ENCODE results near the gene GUK1.

Gene GUK1

DNA sequence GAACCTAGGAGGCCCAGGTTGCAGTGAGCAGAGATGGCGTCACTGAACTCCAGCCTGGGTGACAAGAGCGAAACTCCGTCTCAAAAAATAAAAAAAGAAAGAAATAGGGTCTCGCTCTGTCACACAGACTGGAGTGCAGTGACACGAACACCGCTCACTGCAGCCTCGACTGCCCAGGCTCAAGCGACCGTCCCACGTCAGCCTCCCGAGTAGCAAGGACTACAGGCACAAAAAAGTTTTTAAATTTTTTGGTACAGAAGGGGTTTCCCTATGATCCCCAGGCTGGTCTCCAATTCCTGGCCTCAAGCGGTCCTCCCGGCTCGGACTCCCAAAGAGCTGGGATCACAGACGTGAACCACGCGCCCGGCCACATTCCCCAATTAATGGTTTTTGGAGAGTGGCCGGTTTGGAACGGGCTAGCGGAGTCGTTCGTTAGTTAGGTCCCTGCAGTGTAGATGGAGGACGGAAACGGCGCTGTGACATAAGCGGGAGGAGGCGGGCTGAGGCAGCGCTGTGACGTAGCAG is 611 bp upstream of the GUK1 start:
- DNase-seq = no peak

DNA sequence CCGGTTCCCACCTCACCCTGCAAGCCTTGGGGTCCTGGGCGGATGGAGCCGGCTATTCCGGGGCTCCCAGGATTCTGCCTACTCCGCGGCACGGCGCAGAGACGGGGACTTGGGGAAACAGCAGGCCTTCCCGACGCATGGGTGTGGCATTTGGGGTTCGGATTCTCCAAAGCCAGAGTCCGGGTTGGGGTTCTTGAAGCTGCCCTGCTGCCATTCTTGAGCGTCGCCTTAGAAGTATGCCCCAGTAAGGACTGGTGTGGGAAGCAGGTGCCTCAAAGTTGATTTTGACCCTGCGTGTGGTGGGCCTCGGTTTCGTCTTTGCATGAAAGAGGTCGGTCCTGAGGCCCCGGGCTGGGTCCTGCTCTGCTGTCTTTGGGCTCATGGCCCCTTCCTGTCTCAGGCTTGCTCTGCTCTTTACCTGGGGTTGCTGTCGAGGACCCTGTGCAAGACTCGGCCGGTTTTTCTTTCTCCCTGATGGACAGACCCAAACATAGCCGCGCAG is 696 bp downstream of the GUK1 start:
- DNase-seq = no peak

DNA sequence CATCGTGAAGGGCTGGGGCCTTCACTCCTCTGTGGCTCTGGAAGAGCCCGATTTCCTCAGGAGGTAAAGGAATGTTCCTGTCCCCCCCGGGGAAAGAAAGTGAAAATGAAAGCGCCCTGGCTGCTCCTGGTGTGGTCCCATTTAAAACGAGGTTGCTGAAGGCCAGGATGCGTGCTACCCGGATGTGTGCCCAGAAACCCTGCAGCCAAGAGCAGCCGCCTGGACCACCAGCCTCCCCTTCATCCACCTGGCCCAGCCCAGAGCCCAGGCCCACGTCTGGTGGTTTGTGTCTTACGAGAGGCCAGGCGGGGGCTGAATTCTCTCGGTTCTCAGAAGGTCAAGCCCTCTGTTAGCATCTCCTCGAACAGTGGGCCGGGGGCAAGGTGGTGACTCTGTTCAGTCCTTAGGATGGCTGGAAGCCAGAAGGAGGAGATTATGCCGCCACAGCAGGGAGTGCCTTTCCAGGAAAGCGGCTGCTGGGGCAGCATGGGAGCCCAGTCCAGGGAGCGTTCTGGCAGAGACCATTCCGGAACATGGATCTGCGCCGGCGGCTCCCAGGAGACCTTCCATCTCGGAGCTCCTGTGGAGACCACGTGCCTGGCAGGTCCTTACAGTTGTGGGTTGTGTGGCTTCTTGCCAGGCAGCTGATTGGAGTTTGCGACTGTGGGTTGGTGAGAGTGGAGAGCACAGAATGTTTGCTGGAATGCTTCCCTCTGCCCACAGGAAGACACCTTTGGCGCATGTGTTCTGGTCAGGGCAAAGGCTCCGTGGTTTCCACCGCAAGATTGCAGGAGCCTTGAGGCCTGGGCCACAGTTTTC is 1.4 kb downstream of the GUK1 start:
- peak; percentile 67 for DNase-seq

DNA sequence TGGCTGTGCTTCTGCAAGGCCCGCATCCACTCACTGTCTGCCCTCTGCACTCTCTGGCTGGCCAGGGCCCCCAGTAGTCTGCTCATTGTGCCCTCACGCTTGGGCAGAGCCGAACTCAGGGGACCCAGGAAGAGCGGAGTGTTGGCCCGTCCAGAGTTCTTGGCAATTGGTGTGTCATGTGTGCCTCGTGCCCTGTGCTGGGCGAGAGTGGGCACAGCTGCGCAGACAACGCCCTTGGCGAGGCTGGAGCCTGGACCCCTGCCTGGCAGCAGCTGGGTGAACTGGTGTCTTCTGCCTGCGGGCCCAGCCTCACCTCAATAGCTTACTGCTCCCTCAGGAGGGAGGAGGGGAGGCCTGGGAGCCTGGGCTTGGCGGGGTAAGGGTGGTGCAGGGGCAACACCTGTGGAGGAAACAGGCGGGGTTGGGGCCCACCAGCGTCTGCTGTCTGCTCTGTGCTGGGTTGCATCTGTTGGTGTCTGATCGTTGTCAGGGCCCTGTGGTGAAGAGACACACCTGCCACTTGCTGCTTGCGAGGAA is 2.1 kb downstream of the GUK1 start:
- no peak for DNase-seq

DNA sequence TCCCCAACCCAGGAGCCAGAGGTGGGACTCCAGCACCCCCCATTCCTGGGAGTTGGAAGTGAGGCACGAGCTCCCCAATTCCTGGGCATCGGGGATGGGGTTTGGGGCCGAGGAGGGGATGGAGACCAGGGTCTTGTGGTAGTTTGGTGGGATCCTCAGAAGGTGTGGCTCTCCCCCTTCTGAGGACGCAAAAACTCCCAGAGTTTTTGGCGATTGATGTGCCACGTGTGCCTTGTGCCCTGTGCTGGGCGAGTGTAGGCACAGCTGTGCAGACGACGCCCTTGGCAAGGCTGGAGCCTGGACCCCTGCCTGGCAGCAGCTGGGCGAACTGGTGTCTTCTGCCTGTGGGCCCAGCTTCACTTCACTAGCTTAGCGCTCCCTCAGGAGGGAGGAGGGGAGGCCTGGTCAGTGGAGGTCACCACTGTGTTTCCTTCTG is 2.6 kb downstream of the GUK1 start:
- no peak for DNase-seq

DNA sequence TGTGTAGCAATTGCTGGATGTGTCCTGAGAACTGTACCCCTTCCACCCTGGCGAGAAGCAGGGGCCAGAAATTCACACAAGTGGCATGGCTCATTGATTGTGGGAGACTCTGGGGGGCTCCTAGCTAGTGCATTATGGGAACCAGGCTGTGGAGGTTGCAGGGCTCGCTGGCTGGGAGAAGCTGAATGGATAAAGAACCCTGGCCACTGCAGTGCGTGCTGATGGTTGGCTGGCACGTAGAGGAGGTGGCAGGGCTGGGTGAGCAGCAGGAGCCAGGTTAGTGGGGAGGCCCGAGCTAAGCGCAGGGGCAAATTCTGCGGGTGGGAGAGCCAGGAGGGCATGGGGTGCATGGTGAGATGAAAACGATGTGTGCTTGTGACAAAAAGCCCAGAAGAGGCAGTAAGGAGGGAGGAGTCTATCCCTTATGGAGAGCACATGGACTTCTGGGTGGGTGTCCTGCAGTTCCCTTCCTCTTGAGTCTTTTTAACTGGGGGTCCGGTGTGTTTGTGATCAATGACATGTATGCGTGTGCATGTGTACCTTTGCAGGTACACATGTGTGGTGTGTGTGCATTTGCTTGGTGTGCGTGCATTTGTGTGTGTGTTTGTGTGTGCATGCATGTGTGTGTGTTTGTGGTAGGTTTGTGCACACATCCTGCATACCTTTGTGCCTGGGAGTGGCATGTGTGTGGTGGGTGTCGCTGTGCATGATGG is 3.6 kb downstream of the GUK1 start:
- no peak for DNase-seq

DNA sequence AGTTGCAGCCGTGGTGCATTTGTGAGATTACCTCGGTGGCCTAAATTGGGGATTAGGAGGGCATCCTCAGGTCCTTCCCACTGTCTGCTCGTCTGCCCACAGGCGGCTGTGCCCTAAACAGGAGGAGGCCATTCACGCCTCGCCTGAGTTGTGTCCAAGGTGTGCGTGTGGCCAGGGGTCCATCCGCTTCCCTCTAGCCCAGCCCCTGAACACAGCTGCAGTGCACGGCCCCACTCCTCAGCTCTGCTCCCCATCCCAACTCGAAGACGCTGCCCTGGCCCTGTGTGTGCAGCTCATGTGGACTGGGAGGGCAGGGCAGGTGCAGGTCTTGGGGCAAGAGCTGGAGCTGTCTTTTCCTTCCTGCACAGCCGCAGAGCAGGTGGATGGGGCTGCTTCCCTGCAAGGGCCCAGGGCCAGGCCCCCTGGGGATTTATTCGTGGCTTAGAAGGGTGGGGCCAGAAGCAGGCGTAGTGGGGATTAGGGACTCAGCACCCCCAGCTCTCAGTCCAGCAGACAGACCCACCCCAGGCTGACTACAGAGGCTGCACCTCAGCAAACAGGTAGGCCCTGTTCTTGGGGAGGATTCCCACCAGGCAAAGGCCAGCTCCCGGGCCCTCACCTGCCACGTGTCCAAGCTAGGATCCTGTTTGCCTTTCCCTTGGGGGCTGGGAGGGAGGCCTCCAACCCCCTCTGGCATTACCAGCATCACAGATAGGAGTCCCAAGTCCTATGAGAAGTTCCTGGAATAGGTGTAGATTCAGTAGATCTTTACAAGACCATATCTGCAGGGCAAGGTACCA is 4.3 kb downstream of the GUK1 start:
- no peak for DNase-seq

DNA sequence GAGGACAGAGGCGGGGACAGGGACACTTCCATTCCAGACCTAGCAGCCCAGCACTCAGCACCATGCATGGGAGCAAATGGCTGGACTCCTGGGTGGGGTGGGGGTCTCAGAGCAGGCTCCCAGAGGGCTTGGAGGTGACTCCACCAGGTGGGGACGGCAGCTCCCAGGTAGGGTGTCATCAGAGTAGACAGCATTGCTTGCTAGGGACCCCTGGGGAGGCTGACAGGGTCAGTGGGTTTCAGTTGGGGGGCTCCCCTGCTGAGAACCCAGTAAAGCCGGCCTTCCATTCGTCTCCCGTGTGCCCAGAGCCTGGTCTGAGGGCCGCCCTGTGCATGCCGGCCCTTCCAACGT is 4.9 kb downstream of the GUK1 start:
- DNase-seq = no peak

DNA sequence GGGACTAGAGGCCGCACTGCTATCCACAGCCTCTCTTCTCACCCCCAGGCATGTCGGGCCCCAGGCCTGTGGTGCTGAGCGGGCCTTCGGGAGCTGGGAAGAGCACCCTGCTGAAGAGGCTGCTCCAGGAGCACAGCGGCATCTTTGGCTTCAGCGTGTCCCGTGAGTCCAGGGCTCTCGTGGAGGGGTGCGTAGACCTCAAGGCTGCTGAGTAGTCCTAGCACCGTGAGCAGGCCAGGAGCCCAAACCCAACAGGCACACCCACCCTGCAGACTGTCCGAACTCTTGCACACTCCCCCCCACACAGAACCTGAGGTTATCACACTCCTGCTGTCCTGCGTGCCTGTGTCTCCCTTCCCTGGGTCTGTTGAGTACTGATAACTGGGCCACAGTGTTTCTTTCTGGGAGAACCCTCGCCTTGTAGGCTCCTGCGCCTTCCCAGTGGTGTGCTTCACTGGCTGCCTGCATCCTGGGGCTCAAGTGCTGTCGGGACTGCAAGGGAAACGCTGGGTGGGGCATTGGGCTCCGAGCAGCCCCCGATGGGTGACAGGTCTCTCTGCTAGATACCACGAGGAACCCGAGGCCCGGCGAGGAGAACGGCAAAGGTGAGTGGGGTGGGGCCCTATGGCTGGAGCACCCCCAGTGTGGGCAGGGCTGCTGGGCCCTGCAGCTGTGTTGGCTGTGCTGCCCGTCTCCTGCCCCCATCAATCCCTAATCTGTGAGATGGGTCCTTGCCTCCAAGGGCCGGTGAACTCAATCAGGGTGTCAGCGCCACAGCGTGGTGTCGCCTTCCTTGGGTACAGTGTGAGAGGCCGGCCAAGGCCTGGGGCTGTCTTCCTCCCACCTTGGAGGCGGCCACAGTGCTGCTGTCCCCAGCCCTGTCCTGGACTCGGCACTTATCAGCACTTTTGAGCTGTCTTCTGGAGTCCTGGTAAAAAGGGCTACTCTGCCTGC is 5.7 kb downstream of the GUK1 start:
- DNase-seq = no peak

DNA sequence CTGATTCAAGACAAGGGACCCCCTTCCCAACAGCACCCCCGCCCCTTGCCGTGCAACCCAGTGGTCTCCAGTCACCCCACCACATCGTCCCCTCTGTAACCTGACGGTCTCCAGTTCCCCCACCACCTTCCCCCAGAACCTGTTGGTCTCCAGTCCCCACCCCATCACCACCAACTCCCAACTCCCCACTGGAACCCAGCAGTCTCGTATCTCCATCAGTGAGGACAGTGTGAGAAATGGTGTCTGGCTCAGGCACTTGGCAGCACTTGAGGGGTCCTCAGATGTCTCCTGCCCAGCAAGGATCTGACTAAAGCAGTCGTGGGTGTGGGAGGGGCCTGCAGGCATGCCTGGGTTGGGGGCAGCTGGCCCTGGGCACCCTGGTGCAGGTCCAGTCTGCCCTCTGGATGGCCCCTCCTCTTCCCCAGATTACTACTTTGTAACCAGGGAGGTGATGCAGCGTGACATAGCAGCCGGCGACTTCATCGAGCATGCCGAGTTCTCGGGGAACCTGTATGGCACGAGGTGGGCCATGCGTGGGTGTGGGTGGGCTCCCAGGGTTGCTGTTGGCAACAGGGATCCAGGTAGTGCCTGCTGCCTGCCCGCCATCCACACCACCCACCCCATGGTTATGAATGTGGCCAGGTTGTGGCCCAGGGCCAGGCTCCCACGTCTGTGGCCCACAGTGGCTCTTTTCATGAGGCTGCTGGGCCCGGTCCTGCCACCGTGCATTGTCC is 6.5 kb downstream of the GUK1 start:
- DNase-seq = no peak

DNA sequence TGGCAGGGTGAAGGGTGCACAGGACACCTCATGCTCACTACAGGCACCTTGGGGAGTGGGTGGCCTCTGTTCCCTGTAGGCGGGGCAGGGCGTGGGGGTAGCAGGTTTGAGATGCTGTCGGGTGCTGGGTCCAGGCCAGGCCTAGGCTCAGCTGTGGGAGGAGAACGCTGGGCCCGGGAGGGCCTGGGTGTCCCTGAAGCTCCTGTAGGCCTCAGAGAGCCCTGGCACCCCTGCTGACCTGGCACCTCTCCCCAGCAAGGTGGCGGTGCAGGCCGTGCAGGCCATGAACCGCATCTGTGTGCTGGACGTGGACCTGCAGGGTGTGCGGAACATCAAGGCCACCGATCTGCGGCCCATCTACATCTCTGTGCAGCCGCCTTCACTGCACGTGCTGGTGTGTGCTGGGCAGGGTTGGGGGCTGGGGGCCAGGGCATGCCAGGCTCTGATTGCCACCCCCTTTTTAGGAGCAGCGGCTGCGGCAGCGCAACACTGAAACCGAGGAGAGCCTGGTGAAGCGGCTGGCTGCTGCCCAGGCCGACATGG is 7.1 kb downstream of the GUK1 start:
- no peak for DNase-seq

DNA sequence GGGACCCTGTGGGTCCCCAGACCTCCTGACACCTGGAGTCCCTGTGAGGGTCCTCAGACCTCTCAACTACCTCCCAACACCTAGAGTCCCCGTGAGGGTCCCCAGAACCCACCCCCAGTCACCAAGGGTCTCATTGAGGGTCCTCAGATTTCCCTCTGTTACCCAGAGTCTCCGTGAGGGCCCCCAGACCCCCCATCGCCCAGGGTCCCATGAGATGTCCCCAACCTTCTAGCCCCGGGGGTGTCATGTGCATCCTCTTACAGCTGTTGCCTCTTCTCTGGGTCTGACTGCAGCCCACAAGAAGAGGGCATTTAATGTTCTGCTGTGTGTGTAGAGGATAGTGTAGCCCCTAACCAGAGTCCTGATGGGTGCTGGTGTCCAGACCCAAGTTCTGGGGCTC is 7.7 kb downstream of the GUK1 start:
- no peak for DNase-seq

DNA sequence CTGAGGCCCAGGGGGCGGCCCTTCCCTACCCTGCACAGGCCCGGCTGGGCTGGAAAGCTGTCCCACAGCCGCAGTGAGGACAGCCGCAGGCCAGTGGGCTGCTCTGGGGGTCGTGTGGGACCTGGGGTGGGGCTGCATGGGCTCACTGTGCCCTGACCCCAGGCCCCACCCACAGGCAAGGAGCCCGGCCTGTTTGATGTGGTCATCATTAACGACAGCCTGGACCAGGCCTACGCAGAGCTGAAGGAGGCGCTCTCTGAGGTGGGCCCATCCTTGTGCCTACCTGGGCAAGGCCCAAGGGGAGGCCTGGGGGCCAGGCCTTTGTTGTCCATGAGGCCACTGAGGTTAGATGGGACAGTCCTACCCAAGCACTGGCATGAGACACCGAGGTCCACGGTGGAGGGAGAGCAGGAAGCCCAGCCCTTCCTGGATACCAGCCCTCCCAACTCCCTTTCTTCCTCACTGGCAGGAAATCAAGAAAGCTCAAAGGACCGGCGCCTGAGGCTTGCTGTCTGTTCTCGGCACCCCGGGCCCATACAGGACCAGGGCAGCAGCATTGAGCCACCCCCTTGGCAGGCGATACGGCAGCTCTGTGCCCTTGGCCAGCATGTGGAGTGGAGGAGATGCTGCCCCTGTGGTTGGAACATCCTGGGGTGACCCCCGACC is 8.2 kb downstream of the GUK1 start:
- DNase-seq = no peak

DNA sequence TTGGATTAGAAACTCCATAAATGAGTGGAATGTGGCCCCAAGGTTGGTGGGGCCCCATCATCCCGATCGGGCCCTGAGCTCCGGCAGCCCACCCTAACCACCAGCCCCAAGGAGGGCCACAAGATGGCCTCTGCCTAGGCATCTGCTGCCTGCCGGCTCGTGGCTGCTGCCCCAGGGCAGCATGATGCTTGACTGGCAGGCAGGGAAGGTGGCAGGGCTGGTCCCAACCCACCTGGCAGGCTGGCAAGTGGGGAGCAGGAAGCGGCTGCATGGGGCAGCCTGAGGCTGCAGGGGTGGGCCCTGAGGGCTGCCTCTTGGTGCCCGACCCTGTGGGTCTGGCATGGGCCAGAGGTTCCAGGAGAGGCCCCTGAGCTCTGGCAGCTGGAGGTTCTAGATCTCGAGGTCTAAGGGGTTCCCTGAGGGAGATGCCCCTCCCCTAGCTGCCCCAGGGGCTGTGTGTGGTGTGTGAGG is 8.9 kb downstream of the GUK1 start:
- no peak for DNase-seq

DNA sequence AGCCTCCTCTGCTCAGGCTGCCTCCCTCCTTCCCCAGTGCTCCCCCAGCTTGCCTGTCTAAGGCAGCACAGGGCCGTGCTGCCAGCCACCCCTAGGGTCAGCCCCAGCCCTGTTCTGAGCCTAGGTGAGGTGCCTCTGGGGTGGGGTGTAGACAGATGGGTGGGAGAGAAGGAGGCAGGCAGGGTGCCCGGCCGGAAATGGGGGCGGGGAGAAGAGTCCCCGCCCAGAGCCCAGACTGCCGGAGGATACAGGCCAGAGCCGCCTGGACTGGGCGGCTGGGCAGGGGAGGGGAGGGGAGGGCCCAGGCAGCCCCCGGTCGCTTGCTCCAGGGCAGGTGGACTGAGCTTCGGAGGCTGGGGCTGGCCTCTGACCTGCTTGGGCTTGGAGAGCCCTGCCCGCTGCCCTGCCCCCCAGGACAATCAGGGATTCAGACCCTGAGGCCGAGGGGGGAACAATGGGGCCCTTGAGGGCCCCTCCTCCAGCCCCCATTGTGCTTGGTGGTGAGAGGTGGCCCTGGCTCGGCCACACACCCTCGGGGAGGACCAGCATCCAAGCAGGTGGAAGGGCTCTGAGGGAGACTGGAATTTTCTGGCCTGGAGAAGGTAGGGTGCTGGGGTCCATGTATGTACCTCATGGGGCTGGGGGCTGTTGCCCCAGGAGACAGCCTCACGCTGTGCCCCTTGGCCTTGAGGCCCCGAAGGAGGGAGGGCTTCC is 9.5 kb downstream of the GUK1 start, which contains the start of gene GJC2:
Gene GJC2, plus strand, starts transcription at position 525 of the 714 bp plus-strand sequence. CDS start 7,829 bp downstream, outside the sequence.
- peak; percentile 38 for DNase-seq

DNA sequence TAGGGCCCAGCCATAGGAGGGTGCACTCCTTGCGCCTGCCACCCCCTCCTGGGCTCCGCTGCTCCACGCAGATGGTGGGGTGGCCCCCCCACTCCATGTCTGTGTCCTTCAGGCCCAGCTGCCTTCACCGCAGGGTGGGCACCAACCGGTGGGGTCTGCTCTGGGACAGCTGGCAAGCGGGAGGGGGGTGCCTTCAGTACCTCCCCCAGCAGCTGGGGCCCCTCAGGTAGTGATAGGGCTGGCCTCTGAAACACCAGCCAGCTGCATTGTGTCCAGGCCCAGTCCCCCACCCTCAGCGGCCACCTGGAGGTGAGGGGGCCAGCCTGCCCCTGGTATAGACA is 10.0 kb downstream of the GUK1 start:
- DNase-seq = no peak

DNA sequence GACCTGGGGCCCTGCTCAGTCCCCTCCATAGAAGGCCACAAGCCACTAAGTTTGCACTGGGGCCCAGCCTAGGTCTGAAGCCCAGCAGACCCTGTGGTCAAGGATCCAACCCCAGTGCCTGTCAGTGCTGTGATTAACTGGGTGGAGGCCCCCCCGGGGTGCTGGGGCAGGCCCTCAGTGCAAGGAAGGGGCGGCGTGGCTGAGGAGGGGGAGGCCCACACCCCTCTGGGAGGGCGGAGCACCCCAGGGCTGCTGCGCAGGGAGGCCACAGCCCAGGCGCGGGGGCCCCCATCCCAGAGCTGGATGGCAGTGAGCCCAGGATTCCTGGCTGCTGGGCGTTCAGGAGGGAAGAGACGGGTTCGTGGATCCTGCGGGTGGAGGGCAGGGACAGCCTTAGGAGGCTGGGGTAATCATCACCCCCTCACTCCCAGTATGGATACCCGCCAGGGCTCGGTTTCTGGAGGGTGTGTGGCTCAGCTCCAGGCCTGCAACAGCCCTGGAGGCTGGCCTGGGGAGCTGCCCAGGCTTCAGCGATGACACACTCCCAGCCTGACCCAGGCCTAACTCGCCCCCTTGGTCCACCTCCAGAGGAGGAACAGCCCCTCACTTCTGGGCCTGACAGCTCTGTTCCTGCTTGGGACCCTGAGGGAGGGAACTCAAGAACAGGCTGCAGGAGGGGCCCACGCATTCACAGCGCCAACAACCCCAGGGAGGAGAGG is 10.5 kb downstream of the GUK1 start:
- DNase-seq = peak; percentile 74

DNA sequence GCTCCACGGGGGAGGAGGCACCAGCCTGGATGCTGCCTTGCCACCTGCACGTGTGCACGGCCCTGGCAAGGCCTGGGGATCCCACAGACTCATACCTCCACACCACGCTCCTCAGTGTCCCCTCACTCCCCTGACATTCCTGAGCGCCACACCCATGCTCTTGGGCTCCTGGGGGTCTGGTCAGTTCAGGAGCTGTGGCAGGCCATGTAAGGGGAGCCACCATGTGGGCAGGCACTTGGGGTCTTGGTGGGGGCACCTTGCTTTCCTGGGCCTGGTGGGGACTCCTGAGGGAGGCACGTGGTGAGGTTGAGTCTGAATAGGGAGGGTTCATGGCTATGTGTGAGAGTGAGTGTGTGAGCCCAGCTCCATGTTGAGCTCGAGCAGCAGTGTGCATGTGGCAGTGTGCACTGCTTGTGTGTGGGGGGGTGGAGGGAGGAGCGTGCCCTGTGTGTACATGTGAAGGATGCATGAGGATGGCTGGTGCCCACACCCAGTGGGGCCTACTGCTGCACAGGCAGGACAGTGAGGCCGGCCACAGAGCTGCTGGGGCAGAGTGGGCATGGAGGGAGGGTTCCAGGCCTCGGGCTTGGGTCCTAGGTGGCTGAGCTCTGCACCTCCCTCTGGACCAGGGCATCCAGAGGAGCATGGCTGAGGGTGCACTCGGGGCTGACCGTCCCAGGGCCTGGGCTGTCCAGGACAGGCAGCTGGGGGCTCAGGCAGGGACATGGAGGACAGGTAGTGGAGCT is 11.3 kb downstream of the GUK1 start:
- no peak for DNase-seq

Data from EL (cell line).